IPS-18c (cell line): ENCODE data around the gene RNF4.
"Not testable (repeated sequence)": the region's sequence is repeated elsewhere in the genome, so short reads cannot be mapped to it uniquely, and the experiment has no call there.

ENCODE experiments used
- H3K4me3 ChIP-seq: 2 replicates; pipeline ENCODE4 v1.7.0; 2013; ENCODE audit warnings: low read depth, mild to moderate bottlenecking, low read length, moderate library complexity; ENCODE audit not compliant: insufficient read depth
- H3K9me3 ChIP-seq: one replicate; pipeline ENCODE4 v1.6.1; 2013; ENCODE audit warnings: mild to moderate bottlenecking, low read length, moderate library complexity; ENCODE audit not compliant: control insufficient read depth, insufficient read depth

The RNF4 gene

GRCh38 chr4:2468456-2469191 lies at the start of gene RNF4:
TSS of gene RNF4 (plus strand) at chr4:2469106. CDS start at chr4:2490494, 21,388 bp downstream.
- Histone ChIP-seq H3K9me3 (peaks cover 2% of the 10 kb centered on the region), H3K4me3 (peak within 1 kb of the TSS; percentile 98)

GRCh38 chr4:2419814-2420213 lies 49.1 kb upstream of the RNF4 start:
- no peak overlapping the region for H3K4me3 ChIP-seq
- H3K9me3 ChIP-seq: peaks cover 2% of the 10 kb centered on the region

GRCh38 chr4:2421928-2422327 lies 47.0 kb upstream of the RNF4 start:
- H3K4me3 ChIP-seq: no peak overlapping the region

GRCh38 chr4:2423066-2423465 lies 45.8 kb upstream of the RNF4 start:
- H3K9me3 ChIP-seq: no peaks in the 10 kb centered on the region
- H3K4me3 ChIP-seq: no peak overlapping the region

More at GRCh38 chr4:2421928-2422327, 47.0 kb upstream of the RNF4 start:
- H3K9me3 ChIP-seq: peaks cover under 1% of the 10 kb centered on the region

- H3K4me3 ChIP-seq: no peak overlapping the region
- no peaks in the 10 kb centered on the region for H3K9me3 ChIP-seq
These were observed 45.2 kb upstream of the RNF4 start for GRCh38 chr4:2423695-2424094.

GRCh38 chr4:2424581-2424980 lies 44.3 kb upstream of the RNF4 start:
- Histone ChIP-seq H3K4me3 (no peak overlapping the region), H3K9me3 (no peaks in the 10 kb centered on the region)

- Histone ChIP-seq H3K9me3 (no peaks in the 10 kb centered on the region), H3K4me3 (no peak overlapping the region)
These were observed 43.4 kb upstream of the RNF4 start for GRCh38 chr4:2425386-2426068.

- no peak overlapping the region for H3K4me3 ChIP-seq
- no peaks in the 10 kb centered on the region for H3K9me3 ChIP-seq
These were observed 42.9 kb upstream of the RNF4 start for GRCh38 chr4:2426069-2426397.

- Histone ChIP-seq H3K9me3 (no peaks in the 10 kb centered on the region), H3K4me3 (no peak overlapping the region)
These were observed 42.1 kb upstream of the RNF4 start for GRCh38 chr4:2426711-2427275.

- no peak overlapping the region for H3K4me3 ChIP-seq
- no peaks in the 10 kb centered on the region for H3K9me3 ChIP-seq
These were observed 41.2 kb upstream of the RNF4 start for GRCh38 chr4:2427383-2428334.

GRCh38 chr4:2428496-2429213 lies 40.3 kb upstream of the RNF4 start:
- no peak overlapping the region for H3K4me3 ChIP-seq
- no peaks in the 10 kb centered on the region for H3K9me3 ChIP-seq

GRCh38 chr4:2429945-2430757 lies 38.8 kb upstream of the RNF4 start:
- not testable (repeated sequence) for H3K4me3 ChIP-seq, H3K9me3 ChIP-seq

GRCh38 chr4:2432004-2432403 lies 36.9 kb upstream of the RNF4 start:
- Histone ChIP-seq H3K4me3 (no peak overlapping the region), H3K9me3 (no peaks in the 10 kb centered on the region)

- H3K4me3 ChIP-seq: no peak overlapping the region
These were observed 35.8 kb upstream of the RNF4 start for GRCh38 chr4:2432991-2433530.

GRCh38 chr4:2433609-2434350 lies 35.1 kb upstream of the RNF4 start:
- H3K9me3 ChIP-seq: no peaks in the 10 kb centered on the region
- H3K4me3 ChIP-seq: no peak overlapping the region

More at GRCh38 chr4:2432991-2433530, 35.8 kb upstream of the RNF4 start:
- H3K9me3 ChIP-seq: no peaks in the 10 kb centered on the region
